Endothelial cell (in vitro differentiated cells): ENCODE results near the gene SLC34A1. TPM values are rescaled to one million over a fixed set of nuclear protein-coding genes. Genes with fewer than 3 reads are reported as not detected.

Experiments used
- DNase-seq: peaks from one replicate; pipeline ENCODE4 v3.0.0; 2021; ENCODE audit warnings: low spot score
- H3K27ac Mint-ChIP-seq: one replicate; pipeline ENCODE4 v1.8.0; 2021; ENCODE audit warnings: mixed read lengths, inconsistent platforms; ENCODE audit not compliant: unreplicated experiment
- H3K27me3 Mint-ChIP-seq: one replicate; pipeline ENCODE4 v1.8.0; 2021; ENCODE audit warnings: mild to moderate bottlenecking, moderate library complexity, mixed read lengths, inconsistent platforms; ENCODE audit not compliant: unreplicated experiment
- H3K36me3 Mint-ChIP-seq: one replicate; pipeline ENCODE4 v1.8.0; 2021; ENCODE audit warnings: mild to moderate bottlenecking, low read depth, mixed read lengths, inconsistent platforms; ENCODE audit not compliant: unreplicated experiment
- H3K4me1 Mint-ChIP-seq: one replicate; pipeline ENCODE4 v1.8.0; 2021; ENCODE audit warnings: mild to moderate bottlenecking, mixed read lengths, inconsistent platforms; ENCODE audit not compliant: unreplicated experiment
- H3K4me3 Mint-ChIP-seq: one replicate; pipeline ENCODE4 v1.8.0; 2021; ENCODE audit warnings: mild to moderate bottlenecking, mixed read lengths, inconsistent platforms; ENCODE audit not compliant: unreplicated experiment
- H3K9me3 Mint-ChIP-seq: one replicate; pipeline ENCODE4 v1.8.0; 2021; ENCODE audit warnings: mixed read lengths, inconsistent platforms; ENCODE audit not compliant: unreplicated experiment
- total RNA-seq: library from RNA; stranded (reverse); fragmentation: NEBNext Ultra II Directional; extraction: Animal tissue kit (Norgen Biotek cat#: 25700); gene quantifications from one replicate; pipeline ENCODE4 v1.2.1, GENCODE V29; 2021; ENCODE audit not compliant: unreplicated experiment
- TF ChIP-seq, protein P1 (sequence below): fragments of 200-600 bp; sonication (generic); IDR thresholded peaks from one replicate; pipeline ENCODE4 v1.5.0; 2021; ENCODE audit warnings: antibody characterized with exemption; ENCODE audit not compliant: unreplicated experiment

The SLC34A1 gene
- total RNA-seq, 1 donor from 2014 or later = not detected

DNA sequence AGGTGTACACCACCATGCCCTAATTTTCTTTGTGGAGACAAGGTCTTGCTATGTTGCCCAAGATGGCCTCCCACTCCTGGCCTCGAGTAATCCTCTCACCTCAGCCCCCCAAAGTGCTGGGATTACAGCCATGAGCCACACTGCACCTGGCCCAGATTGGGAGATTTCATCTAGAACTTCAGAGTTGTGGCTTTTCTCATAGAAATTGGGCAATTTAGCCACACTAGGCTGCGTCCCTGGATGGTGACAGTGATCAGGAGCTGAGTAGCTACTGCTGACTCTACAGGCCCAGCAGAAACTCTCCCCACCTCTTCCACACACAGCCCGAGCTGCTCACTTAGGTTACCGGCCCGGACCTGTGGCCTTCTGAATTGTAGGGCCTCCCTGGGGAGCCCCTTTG is 8.5 kb downstream of the SLC34A1 start:
- TF ChIP-seq, protein P1, sequence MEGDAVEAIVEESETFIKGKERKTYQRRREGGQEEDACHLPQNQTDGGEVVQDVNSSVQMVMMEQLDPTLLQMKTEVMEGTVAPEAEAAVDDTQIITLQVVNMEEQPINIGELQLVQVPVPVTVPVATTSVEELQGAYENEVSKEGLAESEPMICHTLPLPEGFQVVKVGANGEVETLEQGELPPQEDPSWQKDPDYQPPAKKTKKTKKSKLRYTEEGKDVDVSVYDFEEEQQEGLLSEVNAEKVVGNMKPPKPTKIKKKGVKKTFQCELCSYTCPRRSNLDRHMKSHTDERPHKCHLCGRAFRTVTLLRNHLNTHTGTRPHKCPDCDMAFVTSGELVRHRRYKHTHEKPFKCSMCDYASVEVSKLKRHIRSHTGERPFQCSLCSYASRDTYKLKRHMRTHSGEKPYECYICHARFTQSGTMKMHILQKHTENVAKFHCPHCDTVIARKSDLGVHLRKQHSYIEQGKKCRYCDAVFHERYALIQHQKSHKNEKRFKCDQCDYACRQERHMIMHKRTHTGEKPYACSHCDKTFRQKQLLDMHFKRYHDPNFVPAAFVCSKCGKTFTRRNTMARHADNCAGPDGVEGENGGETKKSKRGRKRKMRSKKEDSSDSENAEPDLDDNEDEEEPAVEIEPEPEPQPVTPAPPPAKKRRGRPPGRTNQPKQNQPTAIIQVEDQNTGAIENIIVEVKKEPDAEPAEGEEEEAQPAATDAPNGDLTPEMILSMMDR = no peak
- Mint-ChIP-seq H3K4me1 (peaks cover 42% of the 10 kb centered on the region), H3K36me3 (no peaks in the 10 kb centered on the region), H3K4me3 (no peak overlapping the region), H3K27me3 (peaks cover 7% of the 10 kb centered on the region), H3K9me3 (no peaks in the 10 kb centered on the region), H3K27ac (no peak overlapping the region)
- no peak for DNase-seq

DNA sequence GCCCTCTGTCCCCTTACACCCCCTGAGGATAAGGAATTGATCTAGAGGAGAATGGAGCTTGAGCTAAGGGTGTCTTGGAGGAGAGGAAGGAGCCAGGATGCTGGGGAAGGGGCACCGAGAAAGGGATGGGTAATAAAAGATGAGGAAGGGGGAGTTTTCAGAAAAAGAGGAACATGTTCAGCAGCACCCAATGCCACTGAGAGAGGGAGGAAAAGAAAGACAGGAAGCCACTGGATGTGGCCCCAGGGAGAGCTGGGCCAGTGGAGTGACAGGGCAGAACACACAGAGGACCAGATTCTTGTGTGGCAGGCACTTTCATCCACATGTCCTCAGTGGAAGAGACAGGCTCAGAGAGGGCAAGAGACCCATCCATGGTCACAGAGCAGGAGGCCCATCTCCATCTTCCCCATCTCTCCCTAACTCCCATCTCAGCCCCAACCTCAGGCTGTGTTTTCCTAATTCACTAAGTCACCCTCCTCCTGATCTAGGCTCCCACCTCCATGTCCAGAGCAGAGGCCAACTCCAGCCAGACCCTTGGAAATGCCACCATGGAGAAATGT is 9.1 kb downstream of the SLC34A1 start:
- H3K9me3 Mint-ChIP-seq = no peaks in the 10 kb centered on the region
- H3K36me3 Mint-ChIP-seq = no peaks in the 10 kb centered on the region
- H3K4me3 Mint-ChIP-seq = no peak overlapping the region
- DNase-seq = no peak
- H3K27me3 Mint-ChIP-seq = peaks cover 9% of the 10 kb centered on the region
- peak overlapping the region; percentile 25 for H3K27ac Mint-ChIP-seq
- peaks cover 42% of the 10 kb centered on the region for H3K4me1 Mint-ChIP-seq
- TF ChIP-seq, protein P1 = no peak

DNA sequence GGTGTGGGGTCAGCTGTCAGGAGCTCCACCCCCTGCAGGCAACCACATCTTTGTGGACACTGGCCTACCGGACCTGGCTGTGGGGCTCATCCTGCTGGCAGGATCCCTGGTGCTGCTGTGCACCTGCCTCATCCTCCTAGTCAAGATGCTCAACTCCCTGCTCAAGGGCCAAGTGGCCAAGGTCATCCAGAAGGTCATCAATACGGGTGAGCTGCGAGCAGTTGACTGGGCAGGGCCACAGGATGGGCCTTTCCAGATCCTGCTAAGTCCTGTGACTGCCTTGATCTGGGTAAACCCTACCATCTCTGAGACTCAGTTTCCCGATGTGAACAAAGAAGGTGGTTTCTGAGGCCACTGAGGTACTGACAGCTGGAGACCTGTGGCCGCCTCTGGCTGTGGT is 9.8 kb downstream of the SLC34A1 start:
- no peak overlapping the region for H3K4me3 Mint-ChIP-seq
- no peak overlapping the region for H3K27ac Mint-ChIP-seq
- H3K9me3 Mint-ChIP-seq = no peaks in the 10 kb centered on the region
- TF ChIP-seq, protein P1 = no peak
- DNase-seq = no peak
- H3K36me3 Mint-ChIP-seq = no peaks in the 10 kb centered on the region
- peaks cover 36% of the 10 kb centered on the region for H3K4me1 Mint-ChIP-seq
- peaks cover 11% of the 10 kb centered on the region for H3K27me3 Mint-ChIP-seq

DNA sequence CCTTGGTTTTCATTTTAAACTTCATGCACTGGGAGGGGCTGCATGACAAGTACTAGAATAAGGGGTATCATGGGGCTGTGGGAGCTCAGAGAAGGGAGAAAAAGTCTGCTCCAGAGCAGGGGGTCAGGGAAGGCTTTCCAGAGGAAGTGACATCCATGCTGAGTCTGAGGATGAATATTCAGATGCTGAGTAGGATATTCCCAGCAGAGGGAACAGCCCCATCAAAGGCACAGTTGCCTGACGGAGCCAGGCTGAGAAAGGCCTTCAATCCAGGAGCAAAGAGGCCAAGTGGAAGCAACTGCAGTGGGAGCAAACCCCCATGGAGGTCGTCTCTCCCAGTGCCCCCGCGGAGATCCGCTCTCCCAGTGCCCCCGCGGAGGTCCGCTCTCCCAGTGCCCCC is 11.8 kb downstream of the SLC34A1 start:
- H3K9me3 Mint-ChIP-seq = no peaks in the 10 kb centered on the region
- peaks cover 17% of the 10 kb centered on the region for H3K4me1 Mint-ChIP-seq
- DNase-seq = no peak
- H3K4me3 Mint-ChIP-seq = no peak overlapping the region
- peaks cover 4% of the 10 kb centered on the region for H3K27me3 Mint-ChIP-seq
- H3K27ac Mint-ChIP-seq = peak overlapping the region; percentile 57
- TF ChIP-seq, protein P1 = no peak
- H3K36me3 Mint-ChIP-seq = no peaks in the 10 kb centered on the region

DNA sequence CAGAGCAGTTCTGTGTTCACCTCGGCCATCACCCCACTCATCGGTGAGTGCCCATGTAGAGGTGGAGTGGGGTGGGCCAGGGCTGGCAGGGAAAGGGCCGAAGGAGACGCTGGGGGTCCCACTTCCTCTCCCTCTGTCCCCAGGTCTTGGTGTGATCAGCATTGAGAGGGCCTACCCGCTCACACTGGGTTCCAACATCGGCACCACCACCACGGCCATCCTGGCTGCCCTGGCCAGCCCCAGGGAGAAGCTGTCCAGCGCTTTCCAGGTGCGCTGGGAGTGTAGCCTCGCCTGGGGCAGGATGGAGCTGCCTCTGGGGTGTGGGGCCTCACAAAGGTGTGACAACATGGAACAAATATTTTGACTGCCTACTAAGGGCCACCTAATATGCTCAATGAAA is 12.6 kb downstream of the SLC34A1 start:
- no peak for DNase-seq
- Mint-ChIP-seq H3K4me3 (no peak overlapping the region), H3K36me3 (no peaks in the 10 kb centered on the region), H3K4me1 (peaks cover 12% of the 10 kb centered on the region), H3K27me3 (peaks cover 4% of the 10 kb centered on the region), H3K27ac (no peak overlapping the region), H3K9me3 (no peaks in the 10 kb centered on the region)
- TF ChIP-seq, protein P1 = no peak
